Neural cell (in vitro differentiated cells): ENCODE results near the gene PRRX1. TPM values are rescaled to one million over a fixed set of nuclear protein-coding genes. Genes with fewer than 3 reads are reported as not detected.

Source experiments
- H2AFZ ChIP-seq: fragments of 200-600, 300-800 bp; sonication (generic), shearing (Covaris generic); 2 replicates; pipeline ENCODE4 v1.6.0; 2014; ENCODE audit warnings: low read depth, mild to moderate bottlenecking, antibody characterized with exemption, low read length, moderate library complexity
- H3F3A ChIP-seq: fragments of 200-600 bp; shearing (Covaris generic); 2 replicates; pipeline ENCODE4 v1.6.1; 2016; ENCODE audit warnings: mild to moderate bottlenecking, moderate library complexity, mixed read lengths, antibody characterized with exemption, low read length; ENCODE audit not compliant: insufficient read depth, poor library complexity, severe bottlenecking
- H3K27ac ChIP-seq: fragments of 200-600, 300-800 bp; sonication (generic), shearing (Covaris generic); 2 replicates; pipeline ENCODE4 v1.5.1; 2014; ENCODE audit warnings: mild to moderate bottlenecking, low read length, moderate library complexity
- H3K27me3 ChIP-seq: fragments of 300-800, 200-600 bp; sonication (generic), shearing (Covaris generic); 2 replicates; pipeline ENCODE4 v1.6.0; 2014; ENCODE audit warnings: mild to moderate bottlenecking, low read depth, low read length, moderate library complexity; ENCODE audit not compliant: insufficient read depth
- H3K36me3 ChIP-seq: fragments of 300-800, 200-600 bp; sonication (generic), shearing (Covaris generic); 2 replicates; pipeline ENCODE4 v1.5.1; 2014; ENCODE audit warnings: mild to moderate bottlenecking, antibody characterized with exemption, low read length, moderate library complexity; ENCODE audit not compliant: insufficient read depth
- H3K4me2 ChIP-seq: fragments of 300-800, 200-600 bp; sonication (generic), shearing (Covaris generic); 2 replicates; pipeline ENCODE4 v1.6.0; 2014; ENCODE audit warnings: mild to moderate bottlenecking, low read length
- H3K4me3 ChIP-seq: fragments of 300-800, 200-600 bp; sonication (generic), shearing (Covaris generic); 2 replicates; pipeline ENCODE4 v1.5.1; 2014; ENCODE audit warnings: mild to moderate bottlenecking, low read length, moderate library complexity
- H3K79me2 ChIP-seq: fragments of 200-600 bp; shearing (Covaris generic); replicated peaks from 2 replicates; pipeline ENCODE4 v1.6.0; 2014; ENCODE audit warnings: mild to moderate bottlenecking, low read length, moderate library complexity; ENCODE audit not compliant: insufficient read depth
- H3K9ac ChIP-seq: fragments of 300-800, 200-600 bp; sonication (generic), shearing (Covaris generic); 2 replicates; pipeline ENCODE4 v1.6.1; 2016; ENCODE audit warnings: mild to moderate bottlenecking, low read length, mixed read lengths
- H3K9me2 ChIP-seq: fragments of 200-600 bp; shearing (Covaris generic); 2 replicates; pipeline ENCODE4 v1.6.1; 2016; ENCODE audit warnings: mild to moderate bottlenecking, low read length, mixed read lengths; ENCODE audit not compliant: insufficient read depth
- H3K9me3 ChIP-seq: fragments of 200-600, 300-800 bp; sonication (generic), shearing (Covaris generic); 2 replicates; pipeline ENCODE4 v1.6.1; 2016; ENCODE audit warnings: mild to moderate bottlenecking, mixed run types, low read length, moderate library complexity, mixed read lengths
- H4K20me1 ChIP-seq: fragments of 200-600 bp; shearing (Covaris generic); 2 replicates; pipeline ENCODE4 v1.6.1; 2016; ENCODE audit warnings: mild to moderate bottlenecking, mixed run types; ENCODE audit not compliant: insufficient read depth
- EP300 ChIP-seq: fragments of 450-650 bp; conservative IDR thresholded peaks from 2 replicates; pipeline ENCODE4 v1.6.1; 2014; ENCODE audit warnings: antibody characterized with exemption, mild to moderate bottlenecking, moderate library complexity; ENCODE audit not compliant: poor library complexity, severe bottlenecking
- EZH2 ChIP-seq: fragments of 200-600, 300-800 bp; shearing (Covaris generic), sonication (generic); IDR thresholded peaks from 2 replicates; pipeline ENCODE4 v1.6.1; 2014; ENCODE audit warnings: antibody characterized with exemption, low read length, borderline replicate concordance, mild to moderate bottlenecking; ENCODE audit not compliant: insufficient read depth, poor library complexity, severe bottlenecking
- MXI1 ChIP-seq: fragments of 450-650 bp; conservative IDR thresholded peaks from 2 replicates; pipeline ENCODE4 v1.6.1; 2014; ENCODE audit warnings: antibody characterized with exemption, mild to moderate bottlenecking; ENCODE audit not compliant: poor library complexity, severe bottlenecking
- POLR2AphosphoS5 ChIP-seq: IDR thresholded peaks from 2 replicates; pipeline ENCODE4 v1.6.1; 2012
- RAD21 ChIP-seq: fragments of 450-650 bp; conservative IDR thresholded peaks from 2 replicates; pipeline ENCODE4 v1.6.1; 2014; ENCODE audit warnings: antibody characterized with exemption, mild to moderate bottlenecking, moderate library complexity
- REST ChIP-seq: IDR thresholded peaks from 2 replicates; pipeline ENCODE4 v1.6.1; 2012; ENCODE audit warnings: borderline replicate concordance
- SMC3 ChIP-seq: fragments of 450-650 bp; conservative IDR thresholded peaks from 2 replicates; pipeline ENCODE4 v1.6.1; 2014; ENCODE audit warnings: antibody characterized with exemption, mild to moderate bottlenecking, moderate library complexity; ENCODE audit not compliant: poor library complexity
- TAF1 ChIP-seq: IDR thresholded peaks from 2 replicates; pipeline ENCODE4 v1.6.1; 2012; ENCODE audit warnings: low read depth
- polyA plus RNA-seq: library from polyadenylated mRNA; depleted of rRNA; stranded (reverse); fragments of >200 nt; gene quantifications from 2 replicates; pipeline ENCODE4 v1.2.3, GENCODE V29; 2014
- TF ChIP-seq, protein P1 (sequence below): fragments of 450-650 bp; IDR thresholded peaks from 2 replicates; pipeline ENCODE4 v1.5.1; 2014; ENCODE audit warnings: antibody characterized with exemption, mild to moderate bottlenecking, moderate library complexity; ENCODE audit not compliant: poor library complexity, severe bottlenecking

The PRRX1 gene
- polyA plus RNA-seq, 1 donor from 2014 or later = 0.10 TPM

DNA sequence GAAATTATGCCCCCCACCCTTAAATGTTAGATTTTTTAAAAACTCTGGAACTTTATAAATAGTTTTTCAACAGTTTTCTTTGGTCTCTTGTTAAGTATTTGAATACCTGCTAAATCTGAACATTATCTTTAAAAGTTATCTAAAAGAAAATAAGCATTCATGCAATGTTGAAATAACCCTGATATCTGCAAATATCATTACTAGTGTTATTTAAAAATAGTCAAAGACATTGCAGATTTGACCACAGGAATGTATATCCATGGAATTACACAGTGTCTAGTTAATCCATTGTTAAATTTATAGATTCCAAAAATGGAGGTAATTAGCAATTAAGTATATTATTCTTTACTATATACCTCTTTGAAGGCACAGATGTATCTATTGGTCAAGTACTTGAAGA lies 42.0 kb downstream of the PRRX1 start:
- Histone ChIP-seq H3K79me2 (no peaks in the 10 kb centered on the region), H3K9ac (no peak overlapping the region)

DNA sequence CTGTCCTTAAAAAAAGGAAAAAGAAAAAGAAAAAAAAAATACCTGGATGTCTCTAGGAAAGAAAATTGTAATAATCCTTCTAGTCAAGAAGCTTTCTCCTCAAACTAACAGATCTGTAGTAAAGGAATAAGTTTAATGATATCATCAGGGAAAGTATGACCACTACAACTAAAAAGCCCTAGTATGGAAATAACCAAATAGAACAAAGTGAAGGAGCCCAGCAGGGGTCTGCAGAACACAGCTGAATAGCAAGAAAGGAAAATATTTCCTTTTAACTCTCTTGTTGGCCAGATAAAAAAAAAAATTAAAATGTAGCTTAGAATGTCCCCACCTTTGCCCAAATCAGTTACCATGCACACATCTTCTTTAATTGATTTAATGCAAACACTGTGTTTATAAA lies 43.2 kb downstream of the PRRX1 start:
- no peaks in the 10 kb centered on the region for H3K9me2 ChIP-seq
- no peak overlapping the region for H2AFZ ChIP-seq
- no peaks in the 10 kb centered on the region for H3K9me3 ChIP-seq
- H3K9ac ChIP-seq = no peak overlapping the region
- no peaks in the 10 kb centered on the region for H3K27me3 ChIP-seq
- no peak overlapping the region for H3K4me2 ChIP-seq
- no peak overlapping the region for H3K4me3 ChIP-seq
- no peak overlapping the region for H3K27ac ChIP-seq
- TF ChIP-seq TAF1 = no peak
- TF ChIP-seq MXI1 = no peak
- no peak for TF ChIP-seq EP300
- no peak for TF ChIP-seq REST
- no peak for TF ChIP-seq SMC3
- TF ChIP-seq, protein P1, sequence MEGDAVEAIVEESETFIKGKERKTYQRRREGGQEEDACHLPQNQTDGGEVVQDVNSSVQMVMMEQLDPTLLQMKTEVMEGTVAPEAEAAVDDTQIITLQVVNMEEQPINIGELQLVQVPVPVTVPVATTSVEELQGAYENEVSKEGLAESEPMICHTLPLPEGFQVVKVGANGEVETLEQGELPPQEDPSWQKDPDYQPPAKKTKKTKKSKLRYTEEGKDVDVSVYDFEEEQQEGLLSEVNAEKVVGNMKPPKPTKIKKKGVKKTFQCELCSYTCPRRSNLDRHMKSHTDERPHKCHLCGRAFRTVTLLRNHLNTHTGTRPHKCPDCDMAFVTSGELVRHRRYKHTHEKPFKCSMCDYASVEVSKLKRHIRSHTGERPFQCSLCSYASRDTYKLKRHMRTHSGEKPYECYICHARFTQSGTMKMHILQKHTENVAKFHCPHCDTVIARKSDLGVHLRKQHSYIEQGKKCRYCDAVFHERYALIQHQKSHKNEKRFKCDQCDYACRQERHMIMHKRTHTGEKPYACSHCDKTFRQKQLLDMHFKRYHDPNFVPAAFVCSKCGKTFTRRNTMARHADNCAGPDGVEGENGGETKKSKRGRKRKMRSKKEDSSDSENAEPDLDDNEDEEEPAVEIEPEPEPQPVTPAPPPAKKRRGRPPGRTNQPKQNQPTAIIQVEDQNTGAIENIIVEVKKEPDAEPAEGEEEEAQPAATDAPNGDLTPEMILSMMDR = no peak
- no peak for TF ChIP-seq POLR2AphosphoS5
- TF ChIP-seq EZH2 = no peak
- TF ChIP-seq RAD21 = no peak
- no peaks in the 10 kb centered on the region for H3K36me3 ChIP-seq
- no peaks in the 10 kb centered on the region for H4K20me1 ChIP-seq
- no peaks in the 10 kb centered on the region for H3K79me2 ChIP-seq
- no peaks in the 10 kb centered on the region for H3F3A ChIP-seq

More for the DNA sequence above, 42.0 kb downstream of the PRRX1 start:
- H3K9me3 ChIP-seq = no peaks in the 10 kb centered on the region
- no peaks in the 10 kb centered on the region for H3K27me3 ChIP-seq
- no peaks in the 10 kb centered on the region for H3K36me3 ChIP-seq
- H3K4me3 ChIP-seq = no peak overlapping the region
- no peak overlapping the region for H3K4me2 ChIP-seq
- no peaks in the 10 kb centered on the region for H3K9me2 ChIP-seq
- no peak overlapping the region for H3K27ac ChIP-seq
- TF ChIP-seq, protein P1 = no peak
- no peak for TF ChIP-seq MXI1
- H3F3A ChIP-seq = no peaks in the 10 kb centered on the region
- no peak overlapping the region for H2AFZ ChIP-seq
- H4K20me1 ChIP-seq = no peaks in the 10 kb centered on the region
